ENCODE results near the gene NEK11. TPM values are rescaled to one million over a fixed set of nuclear protein-coding genes. Genes with fewer than 3 reads are reported as not detected.

The NEK11 gene
- total RNA-seq, 4 donors from 2014 or later: 14.8 to 34.0 (median 28.2) TPM

- Histone ChIP-seq H3K9me3 (no peaks in the 10 kb centered on the region), H3K27ac (no peak overlapping the region), H3K27me3 (no peaks in the 10 kb centered on the region), H3K4me1 (no peaks in the 10 kb centered on the region), H3K4me3 (replicated peaks in 1 of 3) (no peak overlapping the region), H3K36me3 (no peaks in the 10 kb centered on the region)
- intact Hi-C loops (cut with DNase I): no loop called here
- TF ChIP-seq CTCF (IDR thresholded peaks at IDR 0.05): no peak
- no peak for TF ChIP-seq POLR2A (IDR thresholded peaks at IDR 0.05)
- no peak for DNase-seq
- 99 to 100% methylated on average over 2 of the region's 2 CpGs for WGBS, 2 donors
These were observed 18.9 kb upstream of the NEK11 start for GRCh38 chr3:131007782-131008181.

GRCh38 chr3:131008326-131008725, 18.4 kb upstream of the NEK11 start:
- Histone ChIP-seq H3K27me3 (no peaks in the 10 kb centered on the region), H3K9me3 (no peaks in the 10 kb centered on the region), H3K4me1 (peaks cover 0 to under 1% of the 10 kb centered on the region in 2 donors), H3K27ac (no peak overlapping the region), H3K4me3 (replicated peaks in 1 of 3) (no peak overlapping the region), H3K36me3 (no peaks in the 10 kb centered on the region)
- TF ChIP-seq CTCF (IDR thresholded peaks at IDR 0.05): no peak
- TF ChIP-seq POLR2A (IDR thresholded peaks at IDR 0.05): no peak
- WGBS, 2 donors: 95 to 100% methylated on average over 1 of the region's 1 CpG
- intact Hi-C loops (cut with DNase I): no loop called here
- no peak for DNase-seq

DNA sequence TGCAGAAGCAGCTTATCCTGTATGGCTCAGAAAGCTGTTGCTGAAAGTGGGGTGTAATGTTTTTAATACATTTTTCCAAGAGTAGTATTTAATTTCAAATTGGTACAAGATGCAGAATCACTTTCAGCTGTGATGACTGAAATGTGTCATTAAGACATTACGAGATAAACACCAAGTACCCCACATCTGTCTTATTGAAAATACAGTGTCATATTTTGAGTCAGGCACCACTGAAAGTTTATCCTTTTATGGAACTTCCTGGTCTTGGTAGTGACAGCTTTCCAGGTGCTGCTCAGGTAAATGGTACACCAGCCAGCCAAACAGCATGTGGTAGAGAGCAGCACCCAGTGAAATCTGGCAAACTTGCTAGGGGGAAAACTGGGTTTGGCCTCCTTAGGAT, 17.0 kb upstream of the NEK11 start:
- no peak overlapping the region for H3K27ac ChIP-seq
- no peak overlapping the region for H3K4me3 ChIP-seq (replicated peaks in 1 of 3)
- no peak for DNase-seq
- peaks cover 0 to 3% of the 10 kb centered on the region in 2 donors for H3K36me3 ChIP-seq
- H3K27me3 ChIP-seq: no peaks in the 10 kb centered on the region
- H3K4me1 ChIP-seq: peaks cover 0 to 6% of the 10 kb centered on the region in 2 donors
- intact Hi-C loops (cut with DNase I): no loop called here
- TF ChIP-seq POLR2A (IDR thresholded peaks at IDR 0.05) (no peak), CTCF (IDR thresholded peaks at IDR 0.05) (no peak)
- WGBS, 2 donors: 91 to 97% methylated on average over 1 of the region's 1 CpG
- H3K9me3 ChIP-seq: no peaks in the 10 kb centered on the region

DNA sequence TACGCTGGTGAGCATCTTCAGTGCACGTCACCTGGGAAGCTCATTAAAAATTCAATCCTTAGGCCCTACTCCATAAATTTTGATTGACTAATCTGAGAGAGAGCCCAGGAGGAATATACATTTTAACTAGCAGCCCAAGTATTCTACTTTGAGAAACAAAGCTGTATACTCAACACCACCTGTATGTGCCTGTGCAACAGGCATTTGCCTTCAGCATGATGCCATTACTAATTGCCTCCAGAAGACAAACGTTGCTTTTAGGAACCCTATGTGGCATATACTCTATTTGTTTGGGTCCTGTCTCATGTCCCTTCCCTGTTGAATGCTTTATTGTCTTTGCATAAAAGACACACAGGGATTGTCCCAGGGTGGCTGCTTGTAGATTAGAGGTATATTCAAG, 7.7 kb upstream of the NEK11 start:
- DNase-seq: no peak
- Histone ChIP-seq H3K4me3 (replicated peaks in 1 of 3) (no peak overlapping the region), H3K27ac (no peak overlapping the region), H3K9me3 (no peaks in the 10 kb centered on the region), H3K36me3 (peaks cover 3 to 12% of the 10 kb centered on the region in 2 donors), H3K27me3 (no peaks in the 10 kb centered on the region), H3K4me1 (peaks cover 0 to 11% of the 10 kb centered on the region in 2 donors)
- intact Hi-C loops (cut with DNase I): no loop called here
- 88 to 91% methylated on average over 3 of the region's 3 CpGs for WGBS, 2 donors
- TF ChIP-seq CTCF (IDR thresholded peaks at IDR 0.05): no peak
- TF ChIP-seq POLR2A (IDR thresholded peaks at IDR 0.05): no peak

GRCh38 chr3:131020122-131020693, 6.5 kb upstream of the NEK11 start:
- Histone ChIP-seq H3K36me3 (peaks cover 0 to 12% of the 10 kb centered on the region in 2 donors), H3K9me3 (no peaks in the 10 kb centered on the region), H3K27me3 (no peaks in the 10 kb centered on the region), H3K27ac (no peak overlapping the region), H3K4me3 (replicated peaks in 1 of 3) (no peak overlapping the region), H3K4me1 (peaks cover under 1 to 13% of the 10 kb centered on the region in 2 donors)
- intact Hi-C loops (cut with DNase I): no loop called here
- DNase-seq: no peak
- 83 to 89% methylated on average over 5 of the region's 5 CpGs for WGBS, 2 donors
- TF ChIP-seq CTCF (IDR thresholded peaks at IDR 0.05): no peak
- TF ChIP-seq POLR2A (IDR thresholded peaks at IDR 0.05): no peak

Data from thyroid gland (tissue), 4 donors.